A673 (cell line): ENCODE measurements around the gene AHSG.

ENCODE experiments used
- EZH2 ChIP-seq: fragments of 200-600 bp; sonication (generic); IDR thresholded peaks from 2 replicates; pipeline ENCODE4 v1.6.1; 2017; ENCODE audit warnings: borderline replicate concordance, low read depth, mild to moderate bottlenecking, mixed read lengths, antibody characterized with exemption, low read length; ENCODE audit not compliant: poor library complexity, severe bottlenecking
- TF ChIP-seq, protein P1 (sequence below): fragments of 300-800, 200-600 bp; sonication (generic); conservative IDR thresholded peaks from 2 replicates; pipeline ENCODE4 v1.5.1; 2017; ENCODE audit warnings: low read depth, mild to moderate bottlenecking, antibody characterized with exemption, low read length, moderate library complexity, mixed read lengths

DNA sequence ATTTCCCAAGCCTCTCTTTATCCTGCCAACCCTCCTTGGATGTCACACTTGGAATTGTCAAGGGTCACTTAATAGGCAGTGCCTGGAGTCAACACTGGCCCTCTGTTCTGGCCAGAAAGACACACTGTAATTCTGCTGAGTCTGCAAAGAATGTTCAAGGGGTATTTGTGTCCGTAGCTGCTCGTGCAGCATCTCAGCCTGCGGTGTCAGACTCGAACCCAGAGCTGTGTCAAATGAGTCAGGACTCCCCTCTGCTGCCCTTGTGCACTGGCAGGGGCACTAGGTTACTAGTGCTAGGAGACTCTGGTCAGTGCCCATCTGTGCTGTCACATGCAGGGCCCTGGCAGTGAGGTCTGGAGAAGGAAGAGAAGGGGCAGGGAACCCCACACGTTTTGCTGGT is 795 bp upstream of the AHSG start:
- TF ChIP-seq, protein P1, sequence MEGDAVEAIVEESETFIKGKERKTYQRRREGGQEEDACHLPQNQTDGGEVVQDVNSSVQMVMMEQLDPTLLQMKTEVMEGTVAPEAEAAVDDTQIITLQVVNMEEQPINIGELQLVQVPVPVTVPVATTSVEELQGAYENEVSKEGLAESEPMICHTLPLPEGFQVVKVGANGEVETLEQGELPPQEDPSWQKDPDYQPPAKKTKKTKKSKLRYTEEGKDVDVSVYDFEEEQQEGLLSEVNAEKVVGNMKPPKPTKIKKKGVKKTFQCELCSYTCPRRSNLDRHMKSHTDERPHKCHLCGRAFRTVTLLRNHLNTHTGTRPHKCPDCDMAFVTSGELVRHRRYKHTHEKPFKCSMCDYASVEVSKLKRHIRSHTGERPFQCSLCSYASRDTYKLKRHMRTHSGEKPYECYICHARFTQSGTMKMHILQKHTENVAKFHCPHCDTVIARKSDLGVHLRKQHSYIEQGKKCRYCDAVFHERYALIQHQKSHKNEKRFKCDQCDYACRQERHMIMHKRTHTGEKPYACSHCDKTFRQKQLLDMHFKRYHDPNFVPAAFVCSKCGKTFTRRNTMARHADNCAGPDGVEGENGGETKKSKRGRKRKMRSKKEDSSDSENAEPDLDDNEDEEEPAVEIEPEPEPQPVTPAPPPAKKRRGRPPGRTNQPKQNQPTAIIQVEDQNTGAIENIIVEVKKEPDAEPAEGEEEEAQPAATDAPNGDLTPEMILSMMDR, result no peak
- no peak for TF ChIP-seq EZH2
